Measurements from ENCODE around the gene POLR1A.
A peak's percentile ranks its signal among the peaks of the same experiment; 100 is the strongest.

POLR1A gene

DNA sequence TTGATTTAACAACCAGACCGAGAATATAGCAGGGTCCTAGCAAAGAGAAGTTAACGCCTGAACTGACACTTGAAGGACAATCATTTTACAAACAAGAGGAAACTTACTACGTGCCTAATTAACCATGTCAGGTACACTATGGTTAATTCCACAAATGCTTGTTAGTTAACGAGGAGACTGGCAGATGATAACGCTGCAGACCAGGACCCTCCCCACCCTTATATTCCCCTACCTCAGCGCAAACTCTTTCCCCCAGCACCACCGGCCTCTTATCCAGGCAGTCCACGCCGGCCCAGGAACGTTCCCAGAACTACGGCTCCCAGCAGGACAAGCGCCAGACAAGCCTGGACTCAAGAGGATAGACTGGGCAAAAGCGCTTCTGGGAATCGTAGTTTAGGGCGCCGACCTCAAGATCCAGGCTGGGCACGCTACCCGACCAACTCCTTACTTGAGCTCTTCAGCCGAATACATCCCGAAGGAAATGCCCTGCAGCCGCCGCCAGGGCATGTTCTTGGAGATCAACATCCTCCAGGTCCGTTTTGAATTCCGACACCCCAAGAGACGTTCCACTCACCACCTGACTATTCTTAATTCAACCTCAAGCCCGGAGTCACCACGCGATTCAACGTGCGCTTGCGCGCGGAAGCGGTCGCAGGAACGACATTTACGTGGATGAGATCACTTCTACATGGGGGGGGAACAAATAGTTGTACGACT lies at the start of gene POLR1A:
POLR1A (minus strand) TSS at position 635 of the 717 bp plus-strand sequence; CDS start at position 525, 110 bp downstream.
- DNase-seq, result peak; percentile 83

- no peak for DNase-seq
Observed at GRCh38 chr2:86150502-86150901, 44.8 kb upstream of the POLR1A start.

DNA sequence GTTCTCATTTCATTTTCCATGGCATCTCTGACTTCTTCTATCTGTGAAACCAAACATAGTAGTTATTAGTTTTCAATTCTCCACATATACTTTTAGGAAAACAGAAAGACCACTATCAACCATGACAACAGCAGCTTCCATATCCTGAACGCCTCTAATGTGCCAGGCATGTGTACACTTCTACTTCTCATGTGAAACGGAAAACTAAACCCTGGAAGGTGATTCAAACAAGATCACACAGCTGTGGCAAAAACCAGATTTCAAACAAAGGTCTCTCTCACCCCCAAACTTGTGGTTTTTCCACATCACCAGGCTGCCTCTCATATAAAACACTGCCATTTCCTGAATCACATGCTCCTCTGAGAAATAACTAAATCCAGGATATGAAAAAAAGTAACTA lies 42.1 kb upstream of the POLR1A start:
- DNase-seq, result no peak

DNA sequence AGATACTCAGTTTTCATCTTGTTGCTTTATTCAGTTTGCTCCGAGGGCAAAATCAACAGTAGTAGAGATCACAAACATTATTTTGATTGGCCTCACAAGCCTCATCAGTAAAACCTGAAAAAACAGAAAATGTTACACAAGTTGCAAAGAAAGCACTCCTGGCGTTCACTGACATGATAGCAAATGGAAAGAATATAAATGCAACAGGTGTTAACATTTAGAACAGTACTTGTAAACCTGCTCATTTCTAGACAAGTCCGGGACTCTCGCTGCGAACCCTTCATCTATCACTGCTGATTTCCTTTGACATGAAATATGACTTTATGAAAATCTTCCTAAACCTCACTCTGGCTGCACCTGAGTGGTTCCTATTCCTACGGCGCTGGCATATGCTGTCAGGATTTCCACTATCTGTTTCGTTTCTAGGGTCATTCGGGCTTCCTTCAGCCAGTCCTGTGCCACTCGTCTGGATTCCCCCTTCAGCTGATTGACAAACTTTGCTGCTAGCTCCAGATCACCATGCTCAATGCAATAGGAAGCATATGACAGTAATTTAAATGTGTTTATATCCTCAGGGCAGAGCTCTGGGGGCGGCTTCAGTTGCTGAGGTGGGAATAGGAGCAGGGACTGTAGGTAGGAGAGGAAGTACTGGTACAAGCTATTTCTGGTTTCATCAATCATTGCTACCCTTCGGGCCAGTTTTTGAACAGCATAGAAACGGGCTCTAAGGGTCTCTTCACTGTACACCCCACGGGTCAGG lies 38.4 kb upstream of the POLR1A start:
- DNase-seq, result no peak

- DNase-seq, result no peak
Observed at GRCh38 chr2:86143307-86143706, 37.6 kb upstream of the POLR1A start.

DNA sequence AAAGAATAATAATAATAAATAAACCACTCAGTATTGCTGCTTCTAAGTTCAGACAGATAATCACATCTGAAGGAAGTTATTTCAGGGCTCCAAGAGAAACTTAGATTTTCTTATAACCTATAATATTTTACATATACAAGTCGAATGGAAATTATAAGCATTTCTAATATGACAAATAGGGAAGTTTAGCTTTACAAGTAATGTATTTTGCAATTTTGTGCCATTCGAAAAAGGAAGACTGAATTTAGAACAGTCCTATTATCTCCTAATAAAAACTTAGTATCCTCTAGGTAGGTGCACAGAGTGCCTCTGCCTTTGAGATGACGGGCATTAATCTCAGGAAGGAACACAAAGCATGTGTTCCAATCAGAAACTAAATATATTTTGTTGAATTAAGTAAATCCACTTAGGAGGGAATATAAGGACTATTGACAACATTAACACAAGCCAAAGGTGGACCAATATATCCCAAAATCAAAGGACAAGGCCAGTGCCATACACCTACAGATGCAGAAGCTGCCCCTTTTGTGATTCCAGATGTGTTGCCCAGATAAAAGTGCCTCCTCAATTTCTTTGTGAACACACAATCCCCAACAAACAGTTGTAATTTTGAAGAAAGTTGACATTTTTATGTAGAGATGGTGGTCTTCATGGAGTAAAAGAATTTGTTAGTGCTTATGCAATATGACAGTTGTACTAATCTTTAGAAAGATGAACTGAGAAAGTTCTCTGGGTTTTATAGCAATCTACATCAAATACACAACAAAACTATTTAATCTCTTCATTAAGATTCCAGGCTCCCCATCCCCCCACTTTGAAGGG lies 37.0 kb upstream of the POLR1A start:
- DNase-seq, result no peak

GRCh38 chr2:86140969-86141392 lies 35.3 kb upstream of the POLR1A start:
- no peak for DNase-seq

DNA sequence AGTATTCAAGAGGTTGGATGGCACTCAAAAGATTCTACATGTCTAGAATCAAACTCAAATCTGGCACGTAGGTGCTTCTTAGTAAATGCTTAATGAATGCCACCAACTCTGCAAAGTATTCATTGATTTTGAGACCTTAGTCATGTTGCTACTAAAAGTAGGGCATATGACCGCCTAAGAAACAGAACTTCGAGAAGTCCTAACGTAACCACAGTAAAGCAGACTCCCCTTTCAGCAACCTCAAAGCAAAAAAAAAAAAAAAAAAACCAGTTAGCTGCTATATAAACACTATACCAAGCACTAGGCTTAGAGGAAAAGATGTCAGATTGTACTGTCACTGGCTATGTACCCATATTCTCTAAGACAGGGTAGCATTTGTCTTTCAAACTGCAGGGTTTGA lies 34.3 kb upstream of the POLR1A start:
- no peak for DNase-seq

GRCh38 chr2:86138736-86139625 lies 33.3 kb upstream of the POLR1A start:
- no peak for DNase-seq

- DNase-seq, result no peak
Observed at GRCh38 chr2:86136141-86136540, 30.5 kb upstream of the POLR1A start.

DNA sequence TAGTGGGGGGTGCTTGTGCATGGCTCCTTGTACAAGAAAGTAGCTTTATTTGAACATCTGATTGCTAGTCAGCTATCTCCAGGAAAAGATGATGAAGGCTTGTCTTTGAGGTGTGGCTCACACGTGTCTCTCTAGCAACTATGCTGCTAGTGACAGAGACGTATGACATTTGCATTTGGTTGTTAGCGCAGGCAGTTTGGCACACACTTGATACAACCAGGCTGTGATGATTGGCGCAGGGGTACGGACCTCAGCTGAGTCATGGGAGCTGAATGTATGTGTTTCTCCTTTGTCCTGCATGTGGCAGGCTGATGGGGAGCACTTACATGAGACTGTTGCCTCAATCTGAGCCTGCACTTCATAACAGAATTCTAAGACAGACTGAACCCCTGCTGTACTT lies 30.0 kb upstream of the POLR1A start:
- DNase-seq, result no peak

DNA sequence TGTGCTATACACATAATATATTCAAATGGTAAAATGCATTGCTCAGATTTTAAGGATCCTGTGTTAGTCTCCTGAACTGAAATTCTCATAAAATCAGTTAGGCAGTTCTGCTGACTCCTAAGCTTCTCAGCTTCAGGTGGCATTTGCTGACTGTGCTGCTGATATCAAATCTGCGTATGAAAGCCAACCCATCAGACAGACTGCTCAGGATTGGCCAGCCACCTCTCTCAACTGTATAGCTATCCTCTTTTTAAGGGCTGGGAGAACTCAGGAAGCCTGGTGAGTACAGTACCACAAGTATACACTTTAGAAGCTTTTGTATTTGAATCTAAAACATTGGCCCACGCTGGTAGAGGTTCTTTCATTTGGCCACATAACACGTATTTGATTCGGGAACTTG lies 29.0 kb upstream of the POLR1A start:
- DNase-seq, result no peak

DNA sequence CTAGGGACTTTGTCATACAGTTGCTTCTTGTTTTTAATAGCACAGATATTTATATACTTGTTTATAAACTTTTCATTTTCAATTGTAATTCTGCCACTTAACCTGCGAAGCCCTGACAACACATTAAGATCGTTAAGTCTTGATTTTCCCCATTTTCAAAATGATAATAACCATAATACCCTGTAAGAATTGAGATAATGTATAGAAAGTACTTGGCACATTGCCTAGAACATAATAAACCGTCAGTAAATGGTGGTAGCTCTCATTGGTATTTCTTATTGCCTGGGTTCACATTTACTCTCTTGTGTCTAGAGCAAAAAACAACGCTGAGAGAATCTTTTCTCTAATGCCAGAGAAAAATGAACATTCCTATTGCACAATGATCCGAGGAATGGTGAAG lies 19.0 kb upstream of the POLR1A start:
- DNase-seq, result no peak

GRCh38 chr2:86123328-86123925 lies 17.7 kb upstream of the POLR1A start:
- DNase-seq, result no peak

GRCh38 chr2:86118130-86118529 lies 12.4 kb upstream of the POLR1A start:
- DNase-seq, result no peak

GRCh38 chr2:86107031-86107430 lies 1.3 kb upstream of the POLR1A start:
- no peak for DNase-seq

GRCh38 chr2:86105969-86106945 lies 571 bp upstream of the POLR1A start, which contains the start of gene PTCD3:
Gene PTCD3 (plus strand): TSS chr2:86106235. CDS start chr2:86106248, 13 bp downstream.
- DNase-seq, result peak; percentile 92

GRCh38 chr2:86102157-86102556 lies 3.5 kb downstream of the POLR1A start:
- no peak for DNase-seq

- no peak for DNase-seq
Observed at GRCh38 chr2:86097913-86098312, 7.8 kb downstream of the POLR1A start.

GRCh38 chr2:86097114-86097896 lies 8.4 kb downstream of the POLR1A start:
- DNase-seq, result no peak
